ENCODE data around the gene SENP7. TPM values are rescaled to one million over a fixed set of nuclear protein-coding genes. Genes with fewer than 3 reads are reported as not detected.

The SENP7 gene
- total and polyA plus RNA-seq, 2 donors (not counting 1 experiment from before 2014, with no cell fraction given): 14.7 to 50.3 TPM

- POLR2A ChIA-PET: no interaction called here
- H3K27me3 Mint-ChIP-seq: no peaks in the 10 kb centered on the region
- Histone ChIP-seq H3K4me3 (ENCODE audit: control extremely low read depth in 1 of 5, extremely low read depth in 1 of 5, insufficient read depth in 1 of 5, low read depth in 2 of 5, low read length in 4 of 5) (peak overlapping the region in 1 of 5 experiments; percentile 37), H3K4me2 (replicated peaks; ENCODE audit: low read depth, low read length, poor library complexity, severe bottlenecking) (peak overlapping the region; percentile 62), H3K27me3 (replicated peaks in 1 of 4; ENCODE audit: control extremely low read depth in 1 of 4, control insufficient read depth in 3 of 4, insufficient read depth in 4 of 4, low read length in 3 of 4) (no peaks in the 10 kb centered on the region), H3K27ac (ENCODE audit: low read length in 2 of 2) (peak overlapping the region in 1 of 2 donors; percentile 47), H3K79me2 (ENCODE audit: control insufficient read depth, insufficient read depth, low read length) (peaks cover 45% of the 10 kb centered on the region), H3K36me3 (replicated peaks in 1 of 2; ENCODE audit: control extremely low read depth in 1 of 2, control insufficient read depth in 1 of 2, extremely low read depth in 1 of 2, insufficient read depth in 2 of 2, low read length in 1 of 2) (no peaks in the 10 kb centered on the region), H4K20me1 (ENCODE audit: control insufficient read depth, insufficient read depth, low read length, poor library complexity, severe bottlenecking) (no peaks in the 10 kb centered on the region), H2AFZ (ENCODE audit: insufficient read depth, low read depth, low read length, poor library complexity, severe bottlenecking) (no peak overlapping the region), H3K9ac (ENCODE audit: low read length) (peak overlapping the region; percentile 22), H3K9me3 (ENCODE audit: control extremely low read depth in 1 of 3, control insufficient read depth in 2 of 3, insufficient read depth in 1 of 3, low read length in 2 of 3) (no peaks in the 10 kb centered on the region), H3K4me1 (ENCODE audit: control insufficient read depth in 2 of 2, insufficient read depth in 2 of 2, low read length in 2 of 2) (peaks cover 4 to 13% of the 10 kb centered on the region in 2 donors)
- H3K9me3 Mint-ChIP-seq (ENCODE audit: insufficient read depth): no peaks in the 10 kb centered on the region
- TF ChIP-seq CTCF (IDR thresholded peaks at IDR 0.05) (no peak), EZH2 (IDR thresholded peaks at IDR 0.05; ENCODE audit: borderline replicate concordance, insufficient read depth, low read depth, low read length, poor library complexity, severe bottlenecking) (no peak)
- peak; percentile 65 for DNase-seq
- CTCF ChIA-PET: no interaction called here
- intact Hi-C loops (cut with micrococcal nuclease): loop anchor here (5.0 kb wide), 2 partner anchors 192 to 643 kb away; partner anchors contain the start of gene PCNP
- WGBS (ENCODE audit: insufficient coverage): 0% methylated on average over 1 of the region's 3 CpGs
- peak; percentile 78 for ATAC-seq (ENCODE audit: low read depth)
- peak overlapping the region; percentile 78 for H3K27ac Mint-ChIP-seq
- H3K4me3 Mint-ChIP-seq: peak overlapping the region; percentile 58
- H3K4me1 Mint-ChIP-seq: peaks cover 37% of the 10 kb centered on the region
Measured at GRCh38 chr3:101379658-101380376, 133.2 kb downstream of the SENP7 start.

- H3K27me3 Mint-ChIP-seq: no peaks in the 10 kb centered on the region
- H3K27me3 ChIP-seq (replicated peaks in 1 of 4; ENCODE audit: control extremely low read depth in 1 of 4, control insufficient read depth in 3 of 4, insufficient read depth in 4 of 4, low read length in 3 of 4): no peaks in the 10 kb centered on the region
- WGBS (ENCODE audit: insufficient coverage): 80% methylated on average over 1 of the region's 3 CpGs
- H4K20me1 ChIP-seq (ENCODE audit: control insufficient read depth, insufficient read depth, low read length, poor library complexity, severe bottlenecking): no peaks in the 10 kb centered on the region
- H3K4me2 ChIP-seq (replicated peaks; ENCODE audit: low read depth, low read length, poor library complexity, severe bottlenecking): no peak overlapping the region
- H3K9ac ChIP-seq (ENCODE audit: low read length): no peak overlapping the region
- H3K27ac ChIP-seq (ENCODE audit: low read length in 2 of 2): no peak overlapping the region
- H3K36me3 ChIP-seq (replicated peaks in 1 of 2; ENCODE audit: control extremely low read depth in 1 of 2, control insufficient read depth in 1 of 2, extremely low read depth in 1 of 2, insufficient read depth in 2 of 2, low read length in 1 of 2): no peaks in the 10 kb centered on the region
- peaks cover 4 to 13% of the 10 kb centered on the region in 2 donors for H3K4me1 ChIP-seq (ENCODE audit: control insufficient read depth in 2 of 2, insufficient read depth in 2 of 2, low read length in 2 of 2)
- no peak overlapping the region for H2AFZ ChIP-seq (ENCODE audit: insufficient read depth, low read depth, low read length, poor library complexity, severe bottlenecking)
- H3K27ac Mint-ChIP-seq: no peak overlapping the region
- ATAC-seq (ENCODE audit: low read depth) (no peak), DNase-seq (no peak)
- no peak overlapping the region for H3K4me3 Mint-ChIP-seq
- POLR2A ChIA-PET: interaction anchor here (0.6 kb wide), 1 partner anchor 125 kb away, joined by 3 read pairs; no protein-coding TSS in a partner anchor
- H3K4me1 Mint-ChIP-seq: peaks cover 39% of the 10 kb centered on the region
- CTCF ChIA-PET: no interaction called here
- H3K9me3 ChIP-seq (ENCODE audit: control extremely low read depth in 1 of 3, control insufficient read depth in 2 of 3, insufficient read depth in 1 of 3, low read length in 2 of 3): no peaks in the 10 kb centered on the region
- intact Hi-C loops (cut with micrococcal nuclease): no loop called here
- peaks cover 49% of the 10 kb centered on the region for H3K79me2 ChIP-seq (ENCODE audit: control insufficient read depth, insufficient read depth, low read length)
- H3K9me3 Mint-ChIP-seq (ENCODE audit: insufficient read depth): no peaks in the 10 kb centered on the region
- no peak overlapping the region for H3K4me3 ChIP-seq (ENCODE audit: control extremely low read depth in 1 of 5, extremely low read depth in 1 of 5, insufficient read depth in 1 of 5, low read depth in 2 of 5, low read length in 4 of 5)
- no peak for TF ChIP-seq CTCF (IDR thresholded peaks at IDR 0.05)
- no peak for TF ChIP-seq EZH2 (IDR thresholded peaks at IDR 0.05; ENCODE audit: borderline replicate concordance, insufficient read depth, low read depth, low read length, poor library complexity, severe bottlenecking)
Measured at GRCh38 chr3:101377796-101378195, 135.2 kb downstream of the SENP7 start.

Data from B cell (primary cell).